Stomach (tissue), 9 donors: ENCODE measurements around the gene ATP9A. TPM values are rescaled to one million over a fixed set of nuclear protein-coding genes. Genes with fewer than 3 reads are reported as not detected.

Source experiments
- DNase-seq, 2 donors: peaks; one replicate each; pipeline versions ENCODE4 v3.0.0 to v3.0.0-alpha.2; 2013 to 2019
- H3K27ac ChIP-seq, 5 donors: fragments of 200-600 bp in 4 of 5; sonication (generic) in 4 of 5; one replicate each; pipeline ENCODE4 v1.5.1; 2013 to 2019; ENCODE audit warnings: mild to moderate bottlenecking in 1 of 5, moderate library complexity in 1 of 5
- H3K27me3 ChIP-seq, 3 donors: fragments of 200-600 bp; sonication (generic); one replicate each; pipeline ENCODE4 v1.5.1; 2017 to 2019; ENCODE audit warnings: mixed run types in 1 of 3
- H3K36me3 ChIP-seq, 4 donors: fragments of 200-600 bp; sonication (generic); 1 replicate in 3 of 4; 2 replicates in 1 of 4; pipeline ENCODE4 v1.5.1; 2016 to 2019
- H3K4me1 ChIP-seq, 4 donors: fragments of 200-600 bp; sonication (generic); one replicate each; pipeline ENCODE4 v1.5.1; 2016 to 2019
- H3K4me3 ChIP-seq, 4 donors: fragments of 200-600 bp; sonication (generic) in 3 of 4; one replicate each; pipeline ENCODE4 v1.5.1; 2016 to 2019; ENCODE audit warnings: mild to moderate bottlenecking in 1 of 4
- H3K9me3 ChIP-seq, 4 donors: fragments of 200-600 bp; sonication (generic); one replicate each; pipeline ENCODE4 v1.5.1; 2016 to 2019
- EP300 ChIP-seq: sonication (generic); formaldehyde crosslinking; IDR thresholded peaks from one replicate; pipeline ENCODE4 v1.6.1; 2017; ENCODE audit warnings: antibody characterized with exemption
- POLR2A ChIP-seq, 4 donors: fragments of 450-650 bp; IDR thresholded peaks; one replicate each; pipeline ENCODE4 v1.6.1; 2016; ENCODE audit warnings: antibody characterized with exemption in 4 of 4, control low read depth in 2 of 4, mild to moderate bottlenecking in 1 of 4, moderate library complexity in 1 of 4
- POLR2AphosphoS5 ChIP-seq, 3 donors: sonication (generic); formaldehyde crosslinking; IDR thresholded peaks; one replicate each; pipeline ENCODE4 v1.6.1; 2016; ENCODE audit warnings: antibody characterized with exemption in 3 of 3
- WGBS, 5 donors: extraction: QIAGEN DNeasy Blood & Tissue Kit in 3 of 5; methylation state at CpG; one replicate each; pipeline versions ENCODE4 v1.1.5 to v1.1.7; 2013 to 2018; 5-methylcytosine and 5-hydroxymethylcytosine counted together
- intact Hi-C: fragments of 100-400 bp; cut with DNase I; formaldehyde crosslinking; loops from one replicate; pipeline ENCODE4 v1.15.1; 2023; ENCODE audit warnings: low total_unique reads
- polyA plus RNA-seq, 3 donors: library from polyadenylated mRNA; stranded (reverse); fragments of 200-250 nt; gene quantifications; one replicate each; pipeline ENCODE4 v1.2.3, GENCODE V29; 2013
- total RNA-seq, 5 donors: library from RNA; depleted of rRNA; stranded (reverse); fragments of >200 nt; gene quantifications; one replicate each; pipeline versions ENCODE4 v1.1.0 to v1.2.3, GENCODE V29; 2014 to 2016
- TF ChIP-seq, protein P1 (sequence below), 7 experiments: fragments of 450-650 bp in 4 of 7; fragments of 200-600 bp in 3 of 7; sonication (generic) in 3 of 7; IDR thresholded peaks; one replicate each; pipeline ENCODE4 v1.5.1; 2016 to 2019; ENCODE audit warnings: antibody characterized with exemption in 7 of 7, control low read depth in 2 of 7, mild to moderate bottlenecking in 1 of 7
- donor health status: healthy with polysubstance abuse.
- donor health status: Bipolar disorder and iron deficiency.
- donor health status: healthy.

ATP9A gene
- total and polyA plus RNA-seq, 8 donors = 3.2 to 58.9 (median 12.7) TPM

DNA sequence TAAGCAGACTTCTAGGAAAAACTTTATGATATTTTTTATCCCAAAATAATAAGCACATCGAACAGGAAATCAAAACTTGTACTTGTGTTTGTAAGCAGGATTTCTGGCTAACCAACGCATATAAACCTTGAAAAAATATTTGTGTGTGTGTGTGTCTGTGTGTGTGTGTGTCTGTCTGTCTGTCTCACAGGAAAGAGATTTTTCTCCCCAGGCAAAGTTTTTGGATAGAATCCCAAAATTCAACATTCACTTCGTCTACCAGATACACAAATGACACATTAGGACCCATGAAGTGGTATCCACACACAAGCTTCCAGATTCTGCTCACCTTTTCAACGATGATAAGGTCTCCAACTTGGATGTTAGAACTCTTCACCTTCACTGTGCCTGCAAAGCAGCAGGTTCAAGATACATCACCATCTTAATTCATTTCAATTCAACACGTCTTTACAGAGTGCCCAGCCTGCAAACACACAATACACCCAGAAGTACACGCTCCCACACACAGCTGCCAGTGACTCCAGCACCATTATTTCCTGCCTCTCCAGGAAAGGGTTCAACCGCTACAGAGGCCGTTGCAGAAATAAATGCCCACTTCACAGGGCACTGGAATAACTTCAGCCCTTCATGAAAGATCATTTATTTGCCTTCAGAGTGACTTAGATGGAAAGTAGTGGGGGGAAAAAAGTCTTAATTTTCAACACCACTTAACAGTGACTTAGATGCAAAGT lies 70.9 kb downstream of the ATP9A start:
- DNase-seq = no peak
- TF ChIP-seq POLR2AphosphoS5 (IDR thresholded peaks at IDR 0.05) (no peak), POLR2A (IDR thresholded peaks at IDR 0.05) (no peak), EP300 (no peak)
- TF ChIP-seq, protein P1, sequence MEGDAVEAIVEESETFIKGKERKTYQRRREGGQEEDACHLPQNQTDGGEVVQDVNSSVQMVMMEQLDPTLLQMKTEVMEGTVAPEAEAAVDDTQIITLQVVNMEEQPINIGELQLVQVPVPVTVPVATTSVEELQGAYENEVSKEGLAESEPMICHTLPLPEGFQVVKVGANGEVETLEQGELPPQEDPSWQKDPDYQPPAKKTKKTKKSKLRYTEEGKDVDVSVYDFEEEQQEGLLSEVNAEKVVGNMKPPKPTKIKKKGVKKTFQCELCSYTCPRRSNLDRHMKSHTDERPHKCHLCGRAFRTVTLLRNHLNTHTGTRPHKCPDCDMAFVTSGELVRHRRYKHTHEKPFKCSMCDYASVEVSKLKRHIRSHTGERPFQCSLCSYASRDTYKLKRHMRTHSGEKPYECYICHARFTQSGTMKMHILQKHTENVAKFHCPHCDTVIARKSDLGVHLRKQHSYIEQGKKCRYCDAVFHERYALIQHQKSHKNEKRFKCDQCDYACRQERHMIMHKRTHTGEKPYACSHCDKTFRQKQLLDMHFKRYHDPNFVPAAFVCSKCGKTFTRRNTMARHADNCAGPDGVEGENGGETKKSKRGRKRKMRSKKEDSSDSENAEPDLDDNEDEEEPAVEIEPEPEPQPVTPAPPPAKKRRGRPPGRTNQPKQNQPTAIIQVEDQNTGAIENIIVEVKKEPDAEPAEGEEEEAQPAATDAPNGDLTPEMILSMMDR (IDR thresholded peaks at IDR 0.05) = no peak
- Histone ChIP-seq H3K36me3 (peaks cover 7 to 23% (median 19%) of the 10 kb centered on the region in 4 donors), H3K27me3 (no peaks in the 10 kb centered on the region), H3K4me3 (no peak overlapping the region), H3K27ac (peak overlapping the region in 2 of 5 donors; percentile 3 to 4), H3K4me1 (peaks cover 15 to 47% (median 36%) of the 10 kb centered on the region in 4 donors), H3K9me3 (no peaks in the 10 kb centered on the region)
- intact Hi-C loops = no loop called here
- 40 to 47% (median 44%) methylated on average over 8 of the region's 8 CpGs for WGBS, 5 donors

DNA sequence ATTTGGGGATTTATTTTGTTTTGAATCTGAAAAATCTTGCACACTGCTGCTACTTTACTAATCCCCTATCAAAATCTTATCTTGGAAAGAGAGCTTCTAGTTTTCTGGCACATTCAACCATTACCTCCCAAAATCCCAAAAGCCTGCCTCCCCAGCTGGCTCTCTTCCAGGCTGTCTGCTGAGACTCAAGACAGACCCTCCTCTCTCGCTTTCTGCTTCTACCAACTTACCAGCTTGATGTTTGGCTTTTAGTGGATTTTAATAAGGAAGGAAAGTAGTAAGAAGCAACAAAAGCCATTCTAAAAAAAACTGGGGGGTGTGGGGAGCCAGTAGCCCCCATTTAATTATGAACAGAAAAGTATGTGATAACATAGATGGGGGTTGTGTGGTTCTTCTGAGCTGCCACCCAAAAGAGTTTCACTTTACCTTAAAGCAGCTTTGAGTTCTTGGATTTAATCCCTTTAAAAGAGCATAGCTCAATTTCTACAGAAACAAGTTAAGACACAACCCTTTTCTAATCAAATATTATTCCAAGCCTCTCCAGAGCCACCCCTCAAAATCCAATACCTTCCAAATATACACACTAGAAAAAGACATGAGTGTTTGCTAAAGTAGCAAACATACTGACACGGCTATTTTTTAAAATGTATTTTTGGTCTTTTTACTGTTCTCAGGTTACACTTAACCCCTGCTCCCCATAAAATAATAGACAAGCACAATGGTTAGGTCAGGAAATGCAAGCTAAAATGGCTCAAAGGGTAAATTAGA lies 71.7 kb downstream of the ATP9A start:
- peak in 1 of 2 donors; percentile 74 for DNase-seq
- peaks cover 10 to 41% (median 31%) of the 10 kb centered on the region in 4 donors for H3K4me1 ChIP-seq
- TF ChIP-seq POLR2AphosphoS5 (IDR thresholded peaks at IDR 0.05) (no peak), EP300 (no peak), POLR2A (IDR thresholded peaks at IDR 0.05) (no peak)
- TF ChIP-seq, protein P1 (IDR thresholded peaks at IDR 0.05) = no peak
- H3K9me3 ChIP-seq = no peaks in the 10 kb centered on the region
- no peak overlapping the region for H3K4me3 ChIP-seq
- H3K36me3 ChIP-seq = peaks cover 7 to 31% (median 23%) of the 10 kb centered on the region in 4 donors
- intact Hi-C loops = no loop called here
- H3K27ac ChIP-seq = peak overlapping the region in 2 of 5 donors; percentile 53 to 56
- WGBS, 5 donors = 20 to 38% (median 37%) methylated on average over 2 of the region's 2 CpGs
- H3K27me3 ChIP-seq = no peaks in the 10 kb centered on the region

DNA sequence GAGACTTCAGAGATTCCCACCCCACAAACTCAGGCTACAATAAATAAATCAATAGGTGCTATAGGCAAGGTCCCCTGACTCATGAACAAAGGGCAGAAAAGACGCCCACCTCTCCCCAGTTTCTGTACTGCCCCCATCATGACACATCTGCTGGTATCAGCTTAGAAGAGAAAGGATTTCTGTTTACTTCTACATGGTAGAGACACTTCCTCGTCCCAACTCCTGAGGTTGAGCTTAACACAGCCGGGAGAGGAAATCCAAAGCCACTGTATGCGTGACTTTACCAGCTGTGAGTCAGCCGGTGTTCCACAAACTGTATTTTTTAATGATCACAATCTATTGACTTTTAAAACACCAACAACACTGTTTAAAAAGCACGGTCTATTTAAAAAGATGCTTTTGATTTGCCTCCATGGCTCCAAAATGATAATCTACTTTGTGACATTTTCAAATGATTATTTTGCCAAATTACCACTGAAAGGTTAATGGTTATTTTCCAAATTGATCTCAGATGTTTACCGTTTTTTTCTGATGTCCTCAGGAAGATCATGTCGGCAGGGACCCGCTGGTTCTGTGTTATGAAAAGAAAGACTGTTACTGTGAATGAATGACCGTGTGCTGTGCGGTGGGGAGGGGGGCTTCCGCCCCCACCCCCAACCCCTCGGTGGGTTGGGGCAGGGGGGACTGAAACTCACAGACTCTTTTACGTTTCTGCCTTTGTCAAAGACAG lies 72.5 kb downstream of the ATP9A start:
- Histone ChIP-seq H3K4me1 (peaks cover 8 to 34% (median 23%) of the 10 kb centered on the region in 4 donors), H3K4me3 (no peak overlapping the region), H3K27ac (peak overlapping the region in 2 of 5 donors; percentile 53 to 56), H3K9me3 (no peaks in the 10 kb centered on the region), H3K27me3 (no peaks in the 10 kb centered on the region), H3K36me3 (peaks cover 7 to 39% (median 28%) of the 10 kb centered on the region in 4 donors)
- intact Hi-C loops = no loop called here
- WGBS, 5 donors = 23 to 32% (median 29%) methylated on average over 14 of the region's 14 CpGs
- TF ChIP-seq EP300 (no peak), POLR2AphosphoS5 (IDR thresholded peaks at IDR 0.05) (peak in 1 of 3 donors; percentile 12)
- TF ChIP-seq, protein P1 (IDR thresholded peaks at IDR 0.05) = no peak
- peak; percentile 31 to 69 for DNase-seq

DNA sequence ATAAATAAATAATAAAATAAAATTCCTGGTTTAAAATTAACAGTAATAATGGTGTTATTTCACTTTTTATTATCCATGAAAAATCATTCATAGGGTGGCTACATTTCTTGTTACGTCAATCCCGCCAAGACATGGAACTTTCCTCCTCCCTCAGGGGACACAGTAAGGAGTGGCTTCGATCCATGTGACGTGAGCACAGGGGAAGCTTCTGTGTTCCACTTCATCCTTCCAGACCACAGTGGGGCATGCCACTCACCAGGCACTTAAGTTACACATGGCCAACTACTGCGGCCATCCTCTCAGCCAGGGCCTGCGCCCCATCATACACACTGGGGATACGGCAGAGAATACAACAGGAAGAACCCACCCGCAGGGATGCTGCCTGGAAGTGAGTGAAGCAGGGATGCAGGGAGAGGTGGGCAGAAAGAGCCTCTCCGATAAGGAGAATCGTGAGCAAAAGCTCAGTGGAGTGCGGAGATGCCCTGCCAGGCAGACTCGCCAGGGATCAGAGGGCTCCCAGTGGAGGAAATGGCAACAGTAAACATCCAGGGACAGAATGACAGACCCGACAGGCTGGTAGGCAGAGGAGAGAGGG lies 75.3 kb downstream of the ATP9A start:
- Histone ChIP-seq H3K4me1 (peaks cover 8 to 28% (median 18%) of the 10 kb centered on the region in 4 donors), H3K4me3 (no peak overlapping the region), H3K27me3 (no peaks in the 10 kb centered on the region), H3K27ac (no peak overlapping the region), H3K9me3 (no peaks in the 10 kb centered on the region), H3K36me3 (peaks cover 17 to 67% (median 54%) of the 10 kb centered on the region in 4 donors)
- intact Hi-C loops = no loop called here
- DNase-seq = no peak
- WGBS, 5 donors = 92 to 95% (median 94%) methylated on average over 13 of the region's 13 CpGs
- TF ChIP-seq POLR2A (IDR thresholded peaks at IDR 0.05) (no peak), POLR2AphosphoS5 (IDR thresholded peaks at IDR 0.05) (no peak), EP300 (no peak)
- TF ChIP-seq, protein P1 (IDR thresholded peaks at IDR 0.05) = no peak
